GM12801 (cell line): ENCODE data around the gene WNT2B.

Experiments used
- CTCF ChIP-seq: IDR thresholded peaks from one replicate; pipeline ENCODE4 v1.5.1; 2011; ENCODE audit warnings: control low read depth; ENCODE audit not compliant: insufficient read length; ENCODE audit errors: extremely low read depth

WNT2B gene

GRCh38 chr1:112513112-112513870, 4.5 kb downstream of the WNT2B start:
- no peak for TF ChIP-seq CTCF

- TF ChIP-seq CTCF, result no peak
Measured at GRCh38 chr1:112514901-112515300, 6.1 kb downstream of the WNT2B start.

GRCh38 chr1:112515311-112516009, 6.7 kb downstream of the WNT2B start:
- TF ChIP-seq CTCF, result no peak

- no peak for TF ChIP-seq CTCF
Measured at GRCh38 chr1:112516141-112516540, 7.4 kb downstream of the WNT2B start.

GRCh38 chr1:112517231-112517630, 8.5 kb downstream of the WNT2B start:
- no peak for TF ChIP-seq CTCF

- no peak for TF ChIP-seq CTCF
Measured at GRCh38 chr1:112517646-112518045, 8.9 kb downstream of the WNT2B start.

- no peak for TF ChIP-seq CTCF
Measured at GRCh38 chr1:112518186-112518585, 9.4 kb downstream of the WNT2B start.
